GM08714 (cell line): ENCODE measurements around the gene TMEM106C.

Experiments
- H3K4me3 ChIP-seq: fragments of 200-500 bp; sonication (Bioruptor generic); 2 replicates; pipeline ENCODE4 v1.5.1; 2014; ENCODE audit warnings: mild to moderate bottlenecking, low read length, inconsistent platforms
- ZNF274 ChIP-seq: IDR thresholded peaks from 2 replicates; pipeline ENCODE4 v1.6.1; 2012; ENCODE audit warnings: mild to moderate bottlenecking, low read depth, low read length

The TMEM106C gene

DNA sequence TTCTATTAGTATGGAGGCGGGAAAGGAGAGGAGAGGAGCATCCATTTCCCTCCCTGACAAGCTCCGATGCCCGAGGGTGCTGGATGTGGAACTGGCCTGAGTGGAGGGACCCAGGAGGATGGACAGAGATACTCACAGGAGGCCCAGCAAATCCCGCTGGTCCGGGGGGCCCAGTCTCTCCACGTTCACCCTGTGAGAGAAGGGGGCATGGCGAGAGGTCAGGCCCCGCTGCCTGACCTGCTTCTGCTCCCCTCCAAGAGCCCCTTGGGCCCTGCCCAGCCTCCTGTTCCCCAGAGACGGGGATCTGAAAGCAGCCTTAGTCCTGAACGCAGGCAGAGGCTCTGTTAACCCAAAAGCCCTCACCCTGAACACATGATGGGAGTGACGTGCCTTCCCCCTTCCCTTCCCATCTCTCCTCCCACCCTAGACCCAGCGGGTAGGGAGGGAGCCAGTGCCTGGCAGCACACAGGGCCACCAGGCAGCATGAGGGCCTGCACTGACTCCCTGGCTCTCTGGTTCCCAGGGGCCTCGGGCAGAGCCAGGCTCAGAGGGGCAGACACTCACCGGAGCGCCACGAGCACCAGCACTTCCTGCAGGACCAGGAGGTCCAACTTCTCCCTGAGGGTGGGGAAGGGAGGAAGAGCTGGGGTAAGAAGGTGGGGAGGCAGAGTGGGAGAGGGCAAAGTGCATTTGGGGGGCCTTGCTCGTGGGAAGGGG is 17.5 kb downstream of the TMEM106C start:
- H3K4me3 ChIP-seq: no peak overlapping the region
- no peak for TF ChIP-seq ZNF274

DNA sequence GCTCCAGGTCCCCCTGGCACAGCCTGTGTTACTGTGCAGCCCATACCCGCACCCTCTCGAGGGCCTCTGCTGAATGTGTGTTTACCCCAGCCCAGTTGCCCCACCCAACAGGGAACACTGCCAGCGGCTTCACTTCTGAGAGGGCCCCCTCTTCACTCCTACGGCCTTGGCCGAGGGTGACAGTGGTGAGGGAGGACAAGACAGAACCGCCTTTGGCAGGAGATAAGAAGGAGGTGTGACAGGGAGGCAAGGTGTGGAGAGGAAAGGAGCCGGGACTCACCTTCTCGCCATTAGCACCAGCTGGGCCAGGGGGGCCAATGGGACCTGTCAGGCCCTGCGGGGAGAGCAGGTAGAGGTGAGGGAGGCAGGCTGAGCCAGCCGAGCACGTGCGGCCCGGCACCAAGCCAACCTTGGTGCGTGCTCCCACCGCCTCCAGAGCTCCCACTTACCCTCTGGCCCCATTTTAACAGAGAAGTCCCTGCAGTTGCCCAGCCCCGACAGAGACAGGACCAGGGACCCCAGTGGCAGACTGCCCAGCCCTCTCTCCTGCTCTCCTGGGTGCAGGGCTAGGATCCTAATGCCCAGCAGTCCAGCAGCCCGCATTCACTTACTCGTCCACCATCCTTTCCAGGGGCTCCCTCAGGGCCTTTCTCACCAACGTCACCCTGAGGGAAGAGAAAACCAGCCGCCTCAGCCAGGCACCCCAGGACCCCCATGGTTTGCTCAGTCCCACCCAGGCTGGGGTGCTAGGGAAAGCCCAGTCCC is 18.3 kb downstream of the TMEM106C start:
- no peak for TF ChIP-seq ZNF274

DNA sequence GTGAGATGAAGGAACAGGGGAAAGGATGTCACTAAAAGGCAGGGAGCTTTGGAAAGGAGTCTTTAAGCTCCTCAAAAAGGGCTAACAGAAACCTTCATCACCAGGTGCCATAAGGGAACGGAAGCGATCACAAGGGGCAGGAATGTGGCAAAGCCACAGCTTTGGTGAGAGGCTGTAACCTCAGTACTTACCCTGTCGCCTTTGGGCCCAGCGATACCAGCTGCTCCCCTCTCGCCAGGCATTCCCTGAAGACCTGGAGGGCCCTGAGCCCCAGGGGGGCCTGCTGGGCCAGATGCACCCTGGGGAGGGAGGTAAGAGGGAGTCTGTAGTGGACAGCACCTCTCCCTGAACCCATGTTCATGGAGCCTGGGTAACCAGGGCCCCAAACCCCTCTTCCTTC is 18.9 kb downstream of the TMEM106C start:
- TF ChIP-seq ZNF274: no peak
- no peak overlapping the region for H3K4me3 ChIP-seq

More for the DNA sequence above, 18.3 kb downstream of the TMEM106C start:
- H3K4me3 ChIP-seq: no peak overlapping the region

DNA sequence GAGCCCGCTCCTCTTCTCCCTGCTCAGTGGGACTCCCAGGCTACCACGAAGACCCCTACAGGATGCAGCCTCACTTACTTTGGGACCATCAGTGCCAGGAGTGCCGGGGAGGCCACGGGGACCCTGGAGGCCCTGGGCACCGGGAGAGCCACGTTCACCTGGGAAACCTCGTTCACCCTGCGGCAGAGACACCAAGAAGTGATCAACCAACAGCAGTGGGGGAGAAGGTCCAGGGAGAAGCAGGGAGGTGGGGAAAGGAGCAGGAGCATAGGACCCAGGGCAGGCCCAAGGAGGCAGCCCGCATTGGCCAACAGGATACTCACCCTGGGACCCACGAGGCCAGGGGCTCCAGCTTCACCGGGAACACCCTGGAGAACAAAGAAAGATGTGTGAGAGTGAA is 19.4 kb downstream of the TMEM106C start:
- TF ChIP-seq ZNF274: no peak
- no peak overlapping the region for H3K4me3 ChIP-seq

DNA sequence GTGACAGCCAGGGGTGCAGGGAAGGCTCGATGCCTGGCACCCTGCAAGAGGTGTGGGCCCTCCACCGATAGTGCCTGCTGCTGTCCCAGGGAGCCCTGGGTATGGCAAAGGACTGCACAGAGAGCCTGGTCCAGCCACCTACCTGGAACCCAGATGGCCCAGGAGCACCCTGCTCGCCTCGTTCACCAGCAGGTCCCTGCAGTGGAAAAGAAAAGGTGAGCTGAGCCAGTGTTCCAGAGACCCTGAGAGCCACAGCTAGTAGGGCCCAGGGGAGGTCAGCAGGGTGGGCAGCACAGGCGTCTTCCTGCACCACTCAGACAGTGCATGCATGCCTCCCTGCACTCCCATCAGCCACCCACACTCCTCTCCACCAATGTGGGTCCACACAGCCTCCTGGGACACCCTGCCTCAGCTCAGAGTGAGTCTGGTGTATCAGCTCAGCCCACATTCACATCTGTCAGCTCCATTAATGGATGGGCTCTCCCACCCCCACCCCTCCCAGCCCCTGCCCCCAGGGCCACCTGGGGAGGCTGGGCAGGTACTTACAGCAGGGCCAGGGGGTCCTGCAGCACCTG is 20.2 kb downstream of the TMEM106C start:
- TF ChIP-seq ZNF274: no peak
- no peak overlapping the region for H3K4me3 ChIP-seq

DNA sequence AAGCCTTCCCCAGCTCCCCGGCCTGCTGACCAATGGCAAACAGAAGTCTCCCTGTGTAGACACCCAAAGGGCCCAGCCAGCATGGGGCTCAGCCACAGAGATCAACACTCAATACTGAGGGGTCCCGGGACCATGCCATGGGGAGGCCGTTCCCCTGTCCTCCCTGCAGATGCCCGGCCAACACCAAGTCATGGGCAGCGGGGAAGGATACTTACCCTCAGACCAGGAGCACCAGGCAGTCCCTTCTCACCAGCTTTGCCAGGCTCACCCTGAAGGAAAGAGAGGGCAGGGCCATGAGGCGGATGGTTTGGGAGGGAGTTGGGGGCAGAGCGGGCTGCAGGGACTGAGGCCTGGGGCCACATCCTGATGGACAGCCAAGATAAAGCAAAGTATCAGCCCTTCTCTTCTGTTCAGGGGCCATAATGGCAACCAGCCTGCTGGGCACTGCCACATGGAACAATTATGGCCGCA is 21.0 kb downstream of the TMEM106C start:
- TF ChIP-seq ZNF274: no peak

DNA sequence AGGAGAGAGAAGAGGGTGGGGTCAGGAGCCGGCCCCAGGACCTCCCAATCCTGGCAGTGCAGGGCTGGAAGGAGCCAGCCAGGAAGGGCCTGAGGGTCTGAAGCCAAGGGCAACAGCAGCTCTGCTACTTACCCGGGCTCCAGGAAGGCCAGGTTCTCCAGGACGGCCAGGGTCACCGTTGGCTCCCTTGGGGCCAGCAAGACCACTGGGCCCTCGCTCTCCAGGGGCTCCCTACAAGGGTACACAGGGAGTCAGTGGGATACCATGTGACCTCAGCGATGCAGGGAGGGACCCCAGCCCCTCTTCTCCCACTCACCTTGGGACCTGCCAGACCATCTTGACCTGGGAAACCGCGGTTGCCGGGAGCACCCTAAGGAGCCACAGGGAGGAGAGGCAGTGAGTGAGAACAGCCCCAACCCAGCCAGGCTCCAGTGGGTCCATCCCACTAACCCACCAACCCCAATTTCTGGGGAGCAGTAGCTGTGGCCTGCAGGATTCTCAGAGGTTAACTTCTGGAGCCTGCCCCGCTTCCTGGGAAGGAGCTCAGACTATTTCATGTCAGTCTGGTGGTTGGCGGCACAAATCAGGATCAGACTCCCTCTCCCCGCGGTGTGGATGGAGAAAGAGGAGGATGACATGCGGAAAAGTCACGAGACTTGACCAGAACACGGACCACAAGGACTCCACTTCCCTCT is 22.3 kb downstream of the TMEM106C start:
- no peak for TF ChIP-seq ZNF274
- H3K4me3 ChIP-seq: no peak overlapping the region

More for the DNA sequence above, 21.0 kb downstream of the TMEM106C start:
- no peak overlapping the region for H3K4me3 ChIP-seq

DNA sequence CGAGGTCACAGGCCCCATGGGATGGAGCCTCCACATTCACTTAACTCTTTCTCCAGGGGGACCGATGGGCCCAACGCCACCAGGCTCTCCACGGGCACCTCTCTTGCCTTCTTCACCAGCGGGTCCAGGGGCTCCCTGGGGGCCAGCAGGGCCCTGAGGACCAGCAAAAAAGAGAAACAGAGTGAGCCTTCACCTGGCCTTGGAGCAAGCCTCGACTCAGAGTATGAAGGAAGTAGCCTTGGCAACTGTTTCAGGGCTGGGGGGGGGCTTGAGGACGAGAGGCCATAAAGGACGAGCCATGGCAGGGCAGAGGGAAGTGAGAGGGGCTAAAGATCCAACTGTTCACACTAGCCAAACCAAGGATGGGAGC is 22.9 kb downstream of the TMEM106C start:
- TF ChIP-seq ZNF274: no peak
- H3K4me3 ChIP-seq: no peak overlapping the region

DNA sequence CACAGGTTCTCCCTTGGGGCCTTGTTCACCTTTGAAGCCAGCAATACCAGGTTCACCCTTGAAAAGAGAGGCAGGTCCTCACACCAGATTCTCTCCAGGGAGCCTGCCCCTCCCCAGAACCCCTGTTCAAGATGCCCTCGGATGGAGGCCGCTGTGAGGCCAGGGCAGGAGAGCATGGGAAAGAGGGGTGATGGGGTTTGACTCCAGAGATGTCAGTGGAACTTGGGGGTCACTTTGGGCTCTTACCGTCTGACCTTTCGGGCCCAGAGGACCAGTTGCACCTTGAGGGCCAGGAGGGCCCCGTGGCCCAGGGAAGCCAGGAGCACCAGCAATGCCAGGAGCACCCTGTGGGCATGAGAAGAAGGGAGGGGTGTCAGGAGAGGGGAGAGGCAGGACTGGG is 23.4 kb downstream of the TMEM106C start:
- no peak overlapping the region for H3K4me3 ChIP-seq
- no peak for TF ChIP-seq ZNF274

DNA sequence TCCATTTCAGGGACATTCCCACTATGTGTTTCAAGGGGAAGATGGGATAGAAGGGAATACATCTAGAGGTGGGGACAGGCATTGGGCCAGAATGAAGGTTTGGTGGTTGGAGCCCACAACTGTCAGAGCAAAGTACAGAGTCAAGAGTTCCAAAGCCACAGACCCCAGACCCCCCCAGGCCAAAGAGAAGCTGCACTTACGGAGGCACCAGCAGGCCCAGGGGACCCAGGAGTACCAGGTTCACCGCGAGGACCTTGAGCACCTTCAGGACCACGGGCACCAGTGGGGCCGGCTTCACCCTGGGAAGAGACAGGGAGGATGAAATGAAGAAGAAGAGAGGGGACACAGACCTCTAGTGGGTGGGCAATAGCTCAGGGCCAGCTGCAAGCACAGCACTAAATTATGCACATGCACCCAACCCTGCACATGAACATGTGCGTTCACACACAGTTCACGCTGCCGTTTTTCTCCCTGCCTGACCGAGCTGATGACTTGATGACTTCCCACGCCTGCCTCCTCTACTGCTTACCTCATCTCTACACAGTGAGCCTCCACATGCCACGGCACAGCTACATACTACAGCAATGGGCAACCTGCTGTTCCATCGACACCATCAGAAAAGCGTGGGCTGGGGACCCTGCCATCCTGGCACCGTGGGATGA is 24.1 kb downstream of the TMEM106C start:
- TF ChIP-seq ZNF274: no peak

DNA sequence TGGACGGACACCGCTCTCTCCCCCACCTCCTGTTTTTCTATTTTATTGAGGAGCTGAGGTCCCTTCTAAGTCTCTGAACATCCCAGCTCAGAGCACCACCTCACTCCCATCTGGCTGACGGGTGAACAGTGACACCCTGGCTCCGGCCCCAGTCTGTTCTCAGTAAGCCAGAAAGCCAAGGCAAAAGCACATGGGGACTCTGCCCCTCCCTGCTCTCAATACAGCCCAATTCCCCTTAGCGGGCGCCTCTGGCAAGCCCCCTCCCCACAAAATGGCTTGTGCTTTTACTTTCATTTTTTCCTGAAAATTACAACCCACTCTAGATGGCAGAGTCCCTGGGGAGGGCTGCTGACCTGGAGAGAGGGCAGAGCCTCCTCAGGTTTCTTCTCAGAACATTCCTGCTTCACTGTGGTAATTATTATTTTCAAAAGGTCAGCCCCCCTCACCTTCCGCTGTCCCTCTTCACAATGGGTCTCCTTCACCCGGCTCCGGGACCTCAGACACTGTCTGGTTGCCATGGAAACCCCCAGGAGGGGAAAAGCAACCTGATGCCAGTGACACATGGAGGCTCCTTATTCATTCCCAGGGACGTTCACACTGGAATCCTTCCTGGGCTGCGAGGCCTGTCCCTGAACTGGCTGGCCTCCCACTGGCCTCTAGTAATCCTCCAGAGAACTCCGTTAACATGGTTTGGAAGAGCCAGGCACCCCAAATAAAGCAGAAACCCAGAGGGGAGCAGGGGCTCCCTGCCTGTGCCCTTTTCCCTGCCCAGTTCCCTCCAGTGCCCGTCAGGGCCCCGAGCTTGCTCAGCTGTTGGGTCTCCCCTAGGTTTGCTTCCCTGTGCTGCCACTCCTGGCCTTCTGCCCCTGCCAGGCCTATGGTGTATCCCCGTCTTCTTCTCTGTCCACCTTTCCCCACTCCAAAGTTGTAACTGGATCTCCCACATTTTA is 25.0 kb downstream of the TMEM106C start:
- H3K4me3 ChIP-seq: no peak overlapping the region
- TF ChIP-seq ZNF274: no peak

More for the DNA sequence above, 24.1 kb downstream of the TMEM106C start:
- no peak overlapping the region for H3K4me3 ChIP-seq

DNA sequence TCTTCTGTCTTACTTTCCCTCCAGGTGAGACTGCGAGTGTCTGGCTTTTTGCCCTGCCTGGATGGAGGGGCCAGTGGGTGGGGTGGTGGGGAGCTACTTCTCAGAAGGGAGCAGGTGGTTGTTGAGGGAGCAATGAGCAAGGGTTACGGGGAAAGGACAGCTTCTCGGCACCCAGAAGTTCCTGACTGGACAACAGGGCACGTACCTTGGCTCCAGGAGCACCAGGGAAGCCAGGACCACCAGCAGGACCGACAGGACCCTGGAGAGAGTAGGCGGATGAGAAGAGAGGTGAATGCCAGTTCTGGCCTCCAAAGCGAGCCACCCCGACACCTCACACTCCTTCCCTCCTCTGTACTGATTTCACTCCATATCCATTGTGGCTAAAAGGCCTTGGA is 25.6 kb downstream of the TMEM106C start:
- no peak for TF ChIP-seq ZNF274
- no peak overlapping the region for H3K4me3 ChIP-seq

DNA sequence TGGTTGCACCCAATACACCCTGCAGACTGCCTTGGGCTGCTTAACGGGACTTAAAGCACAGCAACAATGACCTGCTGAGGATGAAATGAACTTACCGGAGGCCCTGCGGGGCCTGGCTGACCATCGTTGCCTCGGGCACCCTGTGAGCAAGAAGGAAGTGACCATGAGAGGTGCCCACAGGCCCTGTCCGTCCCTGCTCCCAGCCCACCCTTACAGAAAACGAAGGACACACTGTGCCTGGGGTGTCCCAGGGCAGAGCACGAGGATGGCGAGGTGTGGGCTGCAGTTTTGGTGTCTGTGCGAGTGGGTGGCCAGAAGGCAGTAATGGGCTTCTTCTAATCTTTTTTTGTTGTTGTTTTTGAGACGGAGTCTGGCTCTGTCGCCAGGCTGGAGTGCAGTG is 26.3 kb downstream of the TMEM106C start:
- no peak overlapping the region for H3K4me3 ChIP-seq
- TF ChIP-seq ZNF274: no peak
